Gastrocnemius medialis (tissue), 4 donors: ENCODE results near the gene DDX4. TPM values are rescaled to one million over a fixed set of nuclear protein-coding genes. Genes with fewer than 3 reads are reported as not detected.

Experiments
- ATAC-seq, 2 donors: fragments of 150-250 bp; one replicate each; pipeline ENCODE4 v1.9.1; 2016
- DNase-seq, 2 donors: peaks; one replicate each; pipeline ENCODE4 v3.0.0-alpha.2; 2019
- H3K27ac ChIP-seq, 4 donors: fragments of 200-600 bp; sonication (generic); 1 replicate in 1 of 4; 2 replicates in 3 of 4; pipeline ENCODE4 v1.5.1; 2016 to 2018; ENCODE audit warnings: mild to moderate bottlenecking in 2 of 4, moderate library complexity in 1 of 4
- H3K27me3 ChIP-seq, 3 donors: fragments of 200-600 bp; sonication (generic) in 2 of 3; 1 replicate in 1 of 3; 2 replicates in 2 of 3; pipeline versions ENCODE4 v1.5.1 to v1.6.0; 2016 to 2019; ENCODE audit warnings: mild to moderate bottlenecking in 1 of 3, moderate library complexity in 1 of 3
- H3K36me3 ChIP-seq, 2 donors: fragments of 200-600 bp; sonication (generic) in 1 of 2; one replicate each; pipeline ENCODE4 v1.5.1; 2017 to 2018
- H3K4me1 ChIP-seq, 2 donors: fragments of 200-600 bp; sonication (generic) in 1 of 2; one replicate each; pipeline ENCODE4 v1.5.1; 2016 to 2017; ENCODE audit warnings: mild to moderate bottlenecking in 2 of 2
- H3K4me3 ChIP-seq, 4 donors: fragments of 200-600 bp; sonication (generic) in 3 of 4; 1 replicate in 1 of 4; 2 replicates in 3 of 4; pipeline ENCODE4 v1.5.1; 2016 to 2019; ENCODE audit warnings: mild to moderate bottlenecking in 2 of 4
- H3K9me3 ChIP-seq, 3 donors: fragments of 200-600 bp; sonication (generic) in 2 of 3; 1 replicate in 1 of 3; 2 replicates in 2 of 3; pipeline ENCODE4 v1.5.1; 2016 to 2019
- CTCF ChIP-seq, 5 experiments: fragments of 450-650 bp in 3 of 5; fragments of 200-600 bp in 2 of 5; sonication (generic) in 2 of 5; IDR thresholded peaks in 4 of 5; conservative IDR thresholded peaks in 1 of 5; 1 replicate in 4 of 5; 2 replicates in 1 of 5; pipeline ENCODE4 v1.5.1; 2016 to 2019; ENCODE audit warnings: antibody characterized with exemption in 5 of 5, mild to moderate bottlenecking in 3 of 5, moderate library complexity in 3 of 5
- POLR2A ChIP-seq, 2 donors: fragments of 450-650 bp; IDR thresholded peaks; one replicate each; pipeline ENCODE4 v1.6.1; 2017; ENCODE audit warnings: antibody characterized with exemption in 2 of 2, mild to moderate bottlenecking in 2 of 2, moderate library complexity in 2 of 2
- in situ Hi-C, 4 donors: fragments of 200-750 bp; cut with MboI; loops; one replicate each; pipeline versions ENCODE4 v1.15.0 to v1.8.0; 2017; ENCODE audit warnings: low sequenced_read_pairs in 4 of 4
- intact Hi-C: fragments of 100-400 bp; cut with DNase I; formaldehyde crosslinking; loops from one replicate; pipeline ENCODE4 v1.15.1; 2023; ENCODE audit warnings: low total_unique reads
- total RNA-seq, 4 donors: library from RNA; depleted of rRNA; stranded (reverse); fragments of >200 nt; gene quantifications; one replicate each; pipeline versions ENCODE4 v1.1.0 to v1.2.3, GENCODE V29; 2016

Gene DDX4
- total RNA-seq, 4 donors from 2014 or later, result not detected

GRCh38 chr5:55850839-55851674 is 113.2 kb downstream of the DDX4 start, which contains the start of gene IL31RA:
Gene IL31RA, plus strand, starts transcription at chr5:55851357. Its CDS starts 214 bp downstream, at chr5:55851571.
- peak in 1 of 2 donors; percentile 69 for ATAC-seq
- Histone ChIP-seq H3K27me3 (no peaks in the 10 kb centered on the region), H3K4me1 (no peaks in the 10 kb centered on the region), H3K4me3 (peak within 1 kb of the TSS in 1 of 4 donors; percentile 10), H3K9me3 (no peaks in the 10 kb centered on the region), H3K27ac (no peak within 1 kb of the TSS), H3K36me3 (no peaks in the 10 kb centered on the region)
- TF ChIP-seq POLR2A (IDR thresholded peaks at IDR 0.05), result no peak
- no peak for TF ChIP-seq CTCF (IDR thresholded peaks at IDR 0.05 in 4 of 5, conservative IDR thresholded peaks at IDR 0.05 in 1 of 5)
- intact Hi-C loops, result no loop called here
- DNase-seq, result no peak
- in situ Hi-C loops, result no loop called here

GRCh38 chr5:55851675-55851979 is 113.8 kb downstream of the DDX4 start:
- Histone ChIP-seq H3K27ac (no peak overlapping the region), H3K9me3 (no peaks in the 10 kb centered on the region), H3K4me3 (peak overlapping the region in 1 of 4 donors; percentile 10), H3K27me3 (no peaks in the 10 kb centered on the region), H3K4me1 (no peaks in the 10 kb centered on the region), H3K36me3 (no peaks in the 10 kb centered on the region)
- DNase-seq (no peak), ATAC-seq (no peak)
- intact Hi-C loops (no loop called here), in situ Hi-C loops (no loop called here)
- TF ChIP-seq POLR2A (IDR thresholded peaks at IDR 0.05), result no peak
- no peak for TF ChIP-seq CTCF (IDR thresholded peaks at IDR 0.05 in 4 of 5, conservative IDR thresholded peaks at IDR 0.05 in 1 of 5)

GRCh38 chr5:55852503-55852902 is 114.6 kb downstream of the DDX4 start:
- H3K9me3 ChIP-seq, result no peaks in the 10 kb centered on the region
- no peaks in the 10 kb centered on the region for H3K4me1 ChIP-seq
- intact Hi-C loops (no loop called here), in situ Hi-C loops (no loop called here)
- H3K36me3 ChIP-seq, result no peaks in the 10 kb centered on the region
- no peak for DNase-seq
- no peak for TF ChIP-seq POLR2A (IDR thresholded peaks at IDR 0.05)
- no peak for TF ChIP-seq CTCF (IDR thresholded peaks at IDR 0.05 in 4 of 5, conservative IDR thresholded peaks at IDR 0.05 in 1 of 5)
- no peak for ATAC-seq
- no peak overlapping the region for H3K4me3 ChIP-seq
- no peak overlapping the region for H3K27ac ChIP-seq
- H3K27me3 ChIP-seq, result no peaks in the 10 kb centered on the region

GRCh38 chr5:55853041-55853670 is 115.3 kb downstream of the DDX4 start:
- H3K27me3 ChIP-seq, result no peaks in the 10 kb centered on the region
- H3K9me3 ChIP-seq, result no peaks in the 10 kb centered on the region
- in situ Hi-C loops (no loop called here), intact Hi-C loops (no loop called here)
- H3K4me1 ChIP-seq, result no peaks in the 10 kb centered on the region
- no peak for DNase-seq
- no peak overlapping the region for H3K27ac ChIP-seq
- TF ChIP-seq POLR2A (IDR thresholded peaks at IDR 0.05) (no peak), CTCF (IDR thresholded peaks at IDR 0.05 in 4 of 5, conservative IDR thresholded peaks at IDR 0.05 in 1 of 5) (no peak)
- no peaks in the 10 kb centered on the region for H3K36me3 ChIP-seq
- no peak overlapping the region for H3K4me3 ChIP-seq
- ATAC-seq, result no peak
